Heart right ventricle (tissue), 16 donors: ENCODE results near the gene VPS25. TPM values are rescaled to one million over a fixed set of nuclear protein-coding genes. Genes with fewer than 3 reads are reported as not detected.
A peak's percentile ranks its signal among the peaks of the same experiment; 100 is the strongest.

ENCODE experiments used
- ATAC-seq, 8 donors: fragments of 200-7000 bp; cut with Tn5 transposase; one replicate each; pipeline ENCODE4 v1.9.1; 2020; ENCODE audit warnings: mild to moderate bottlenecking in 8 of 8, moderate library complexity in 8 of 8, moderate number of reproducible peaks in 1 of 8
- DNase-seq, 2 donors: peaks; one replicate each; pipeline ENCODE4 v3.0.0-alpha.2; 2020
- H3K27ac ChIP-seq, 10 donors: fragments of 200-600 bp; sonication (generic) in 2 of 10; one replicate each; pipeline versions ENCODE4 v1.5.0 to v1.8.0; 2020 to 2022; ENCODE audit warnings: mild to moderate bottlenecking in 3 of 10
- H3K27me3 ChIP-seq, 7 donors: fragments of 200-600 bp; one replicate each; pipeline ENCODE4 v1.8.0; 2021 to 2022; ENCODE audit warnings: mild to moderate bottlenecking in 2 of 7
- H3K36me3 ChIP-seq, 9 donors: fragments of 200-600 bp; sonication (generic) in 1 of 9; one replicate each; pipeline versions ENCODE4 v1.5.0 to v1.8.0; 2020 to 2022; ENCODE audit warnings: mild to moderate bottlenecking in 2 of 9
- H3K4me1 ChIP-seq, 9 donors: fragments of 200-600 bp; sonication (generic) in 1 of 9; one replicate each; pipeline versions ENCODE4 v1.5.0 to v1.8.0; 2020 to 2022; ENCODE audit warnings: mild to moderate bottlenecking in 4 of 9
- H3K4me3 ChIP-seq, 10 donors: fragments of 200-600 bp; sonication (generic) in 2 of 10; one replicate each; pipeline versions ENCODE4 v1.5.0 to v1.8.0; 2020 to 2022; ENCODE audit warnings: mild to moderate bottlenecking in 7 of 10, moderate library complexity in 2 of 10
- H3K9me3 ChIP-seq, 11 donors: fragments of 200-600 bp in 10 of 11; sonication (generic) in 2 of 11; one replicate each; pipeline versions ENCODE4 v1.5.0 to v1.8.0; 2013 to 2022; ENCODE audit warnings: mild to moderate bottlenecking in 2 of 11, control low read depth in 1 of 11, moderate library complexity in 1 of 11
- WGBS, 2 donors: extraction: QIAGEN DNeasy Blood & Tissue Kit; methylation state at CpG; one replicate each; pipeline ENCODE4 v1.1.7; 2013; ENCODE audit warnings: inconsistent platforms in 1 of 2; 5-methylcytosine and 5-hydroxymethylcytosine counted together
- intact Hi-C, 10 donors: fragments of 100-400 bp; cut with DNase I; formaldehyde crosslinking; loops; one replicate each; pipeline versions ENCODE4 v1.11.1 to v1.14.2; 2022
- polyA plus RNA-seq, 2 donors: library from polyadenylated mRNA; stranded (reverse); fragments of 200-250 nt; gene quantifications; one replicate each; pipeline ENCODE4 v1.2.3, GENCODE V29; 2013
- total RNA-seq, 10 donors: library from RNA; stranded (reverse); fragmentation: NEBNext Ultra II Directional in 3 of 10; extraction: Animal tissue kit (Norgen Biotek cat#: 25700) in 3 of 10; gene quantifications; one replicate each; pipeline versions ENCODE4 v1.2.1 to v1.2.4, GENCODE V29; 2021 to 2023
- TF ChIP-seq, protein P1 (sequence below), 9 donors: fragments of 200-600 bp; sonication (generic) in 2 of 9; IDR thresholded peaks; one replicate each; pipeline versions ENCODE4 v1.5.0 to v1.8.0; 2021 to 2022; ENCODE audit warnings: antibody characterized with exemption in 9 of 9, mild to moderate bottlenecking in 5 of 9, moderate library complexity in 1 of 9
- donor health status: Arrhythmogenic right ventricular cardiomyopathy.
- donor health status: ischemic (EF 13 %, LVEDD 7.1; RV severe dilation, severe dysfunction).
- donor health status: healthy with polysubstance abuse.
- donor health status: DM: no; HTN: yes; CAD: no.
- donor health status: DM: no; HTN: no; CAD: no.
- donor health status: ischemic (EF 25% LVEDD 6.9; RV normal size, moderate dysfunction).
- donor health status: ischemic (EF 25% LVEDD 5.7; RV mildly dilated, moderate dysfunction).
- donor health status: healthy.
- donor health status: DM: yes; HTN: yes; CAD: no.
- donor health status: Ischemic cardiomyopathy.
- donor health status: ischemic (EF 35%, LVEDD 5.7; RV mildly dilated, moderate dysfunction).
- donor health status: nonischemic (EF 11% LVEDD 7.7; RV severe dilation, severe dysfunction).
- donor health status: DM: yes; HTN: yes; CAD: no.
- donor health status: PGD.
- donor health status: ischemic (EF 29% LVEDD 5.4; RV normal size, mild dysfunction).
- donor health status: nonischemic (EF 23%, LVEDD 6.1; RV moderate dilation, normal function).

VPS25 gene
- total and polyA plus RNA-seq, 12 donors: 28.0 to 80.9 (median 37.3) TPM

DNA sequence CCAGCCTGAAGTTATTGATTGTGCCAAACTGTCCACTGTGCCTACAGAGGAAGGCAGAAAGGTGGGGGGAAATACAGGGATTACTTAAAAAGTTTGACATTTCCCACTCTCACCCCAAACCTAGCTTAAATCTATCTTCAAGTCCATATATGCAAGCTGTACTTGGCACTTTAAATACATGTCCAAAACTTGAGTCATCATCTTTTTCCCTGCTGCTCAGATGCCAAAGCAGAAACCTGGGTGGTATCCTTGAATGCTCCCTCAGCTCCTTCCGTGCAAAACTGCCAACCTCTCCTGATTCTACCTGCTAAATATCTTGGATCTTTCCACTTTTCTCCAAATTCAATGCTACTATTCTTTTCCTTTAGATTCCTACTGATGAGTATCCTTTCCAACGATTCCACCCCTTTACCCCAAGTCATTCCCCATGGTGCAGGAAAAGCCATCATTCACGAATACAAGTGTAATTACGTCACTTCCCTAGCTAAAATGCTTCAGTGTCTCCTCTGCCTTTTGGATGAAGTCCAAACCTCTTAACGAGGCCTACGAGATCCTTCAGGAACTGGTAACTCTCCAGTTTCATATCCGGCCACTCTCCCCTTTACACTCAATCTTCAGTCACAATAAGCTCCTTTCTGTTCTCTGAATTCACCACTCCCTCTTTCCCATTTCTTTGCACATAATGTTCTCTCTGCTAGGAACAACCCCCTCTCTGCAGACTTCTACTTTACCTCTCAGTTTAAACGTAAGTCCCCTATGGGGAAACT lies 41.6 kb downstream of the VPS25 start:
- no peak for DNase-seq
- Histone ChIP-seq H3K27ac (peak overlapping the region in 5 of 10 donors; percentile 19 to 54 (median 49)), H3K36me3 (peaks cover 3 to 100% (median 81%) of the 10 kb centered on the region in 9 donors), H3K9me3 (no peaks in the 10 kb centered on the region), H3K4me3 (no peak overlapping the region), H3K4me1 (peaks cover 0 to 16% (median 11%) of the 10 kb centered on the region in 9 donors), H3K27me3 (no peaks in the 10 kb centered on the region)
- intact Hi-C loops: no loop called here
- 33 to 42% methylated on average over 8 of the region's 8 CpGs for WGBS, 2 donors
- TF ChIP-seq, protein P1, sequence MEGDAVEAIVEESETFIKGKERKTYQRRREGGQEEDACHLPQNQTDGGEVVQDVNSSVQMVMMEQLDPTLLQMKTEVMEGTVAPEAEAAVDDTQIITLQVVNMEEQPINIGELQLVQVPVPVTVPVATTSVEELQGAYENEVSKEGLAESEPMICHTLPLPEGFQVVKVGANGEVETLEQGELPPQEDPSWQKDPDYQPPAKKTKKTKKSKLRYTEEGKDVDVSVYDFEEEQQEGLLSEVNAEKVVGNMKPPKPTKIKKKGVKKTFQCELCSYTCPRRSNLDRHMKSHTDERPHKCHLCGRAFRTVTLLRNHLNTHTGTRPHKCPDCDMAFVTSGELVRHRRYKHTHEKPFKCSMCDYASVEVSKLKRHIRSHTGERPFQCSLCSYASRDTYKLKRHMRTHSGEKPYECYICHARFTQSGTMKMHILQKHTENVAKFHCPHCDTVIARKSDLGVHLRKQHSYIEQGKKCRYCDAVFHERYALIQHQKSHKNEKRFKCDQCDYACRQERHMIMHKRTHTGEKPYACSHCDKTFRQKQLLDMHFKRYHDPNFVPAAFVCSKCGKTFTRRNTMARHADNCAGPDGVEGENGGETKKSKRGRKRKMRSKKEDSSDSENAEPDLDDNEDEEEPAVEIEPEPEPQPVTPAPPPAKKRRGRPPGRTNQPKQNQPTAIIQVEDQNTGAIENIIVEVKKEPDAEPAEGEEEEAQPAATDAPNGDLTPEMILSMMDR (IDR thresholded peaks at IDR 0.05): no peak
- ATAC-seq: peak in 7 of 8 donors; percentile 43 to 73 (median 52)

DNA sequence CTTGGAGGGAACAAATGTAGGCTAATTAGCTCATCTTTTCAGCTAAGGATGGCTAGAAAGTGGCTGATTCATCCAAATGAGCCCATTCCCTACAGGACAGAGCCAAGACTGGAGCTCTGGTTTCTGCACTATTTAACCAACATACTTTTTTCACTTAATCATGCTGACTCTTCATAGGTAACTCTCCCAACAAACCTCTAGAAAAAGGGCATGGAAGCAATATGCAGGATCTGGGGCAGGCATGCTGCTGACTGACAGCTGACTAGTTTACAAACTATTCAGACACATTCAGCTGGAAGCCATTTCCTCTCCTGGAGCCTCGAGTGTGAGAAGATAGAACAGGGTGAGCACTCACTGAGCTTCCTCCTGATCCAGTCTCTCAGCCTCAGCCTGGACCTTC lies 44.6 kb downstream of the VPS25 start:
- intact Hi-C loops: no loop called here
- no peak for ATAC-seq
- 53 to 76% methylated on average over 1 of the region's 1 CpG for WGBS, 2 donors

DNA sequence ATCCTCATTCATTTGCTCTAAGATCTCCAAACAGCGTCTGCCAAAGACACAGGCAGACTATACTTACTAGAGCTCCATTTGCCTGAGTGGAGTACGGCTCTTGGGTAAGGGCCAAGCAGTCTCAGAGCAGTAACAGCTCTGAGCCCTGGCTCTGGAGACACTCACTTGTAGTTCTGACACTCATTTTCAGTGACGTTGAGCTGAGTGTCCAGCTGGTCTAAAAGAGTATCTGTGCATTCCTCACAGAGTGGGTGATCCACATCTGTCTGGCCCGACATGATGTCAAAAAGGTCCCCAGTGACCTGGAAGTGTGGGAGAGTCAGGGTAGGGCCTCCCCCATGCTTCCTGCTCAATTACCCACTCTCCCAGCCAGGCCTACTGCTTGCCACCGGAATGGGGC lies 45.1 kb downstream of the VPS25 start:
- Histone ChIP-seq H3K4me3 (no peak overlapping the region), H3K27ac (no peak overlapping the region), H3K9me3 (no peaks in the 10 kb centered on the region), H3K4me1 (peaks cover 5 to 30% (median 22%) of the 10 kb centered on the region in 9 donors), H3K27me3 (no peaks in the 10 kb centered on the region), H3K36me3 (peaks cover 0 to 95% (median 63%) of the 10 kb centered on the region in 9 donors)
- intact Hi-C loops: no loop called here
- ATAC-seq (peak in 1 of 8 donors; percentile 32), DNase-seq (no peak)
- TF ChIP-seq, protein P1 (IDR thresholded peaks at IDR 0.05): no peak
- 59 to 61% methylated on average over 5 of the region's 5 CpGs for WGBS, 2 donors

More for the DNA sequence above, 44.6 kb downstream of the VPS25 start:
- no peak for DNase-seq
- Histone ChIP-seq H3K4me1 (peaks cover 0 to 24% (median 17%) of the 10 kb centered on the region in 9 donors), H3K9me3 (no peaks in the 10 kb centered on the region), H3K4me3 (no peak overlapping the region), H3K27me3 (no peaks in the 10 kb centered on the region), H3K27ac (no peak overlapping the region), H3K36me3 (peaks cover 0 to 100% (median 69%) of the 10 kb centered on the region in 9 donors)
- TF ChIP-seq, protein P1 (IDR thresholded peaks at IDR 0.05): no peak

DNA sequence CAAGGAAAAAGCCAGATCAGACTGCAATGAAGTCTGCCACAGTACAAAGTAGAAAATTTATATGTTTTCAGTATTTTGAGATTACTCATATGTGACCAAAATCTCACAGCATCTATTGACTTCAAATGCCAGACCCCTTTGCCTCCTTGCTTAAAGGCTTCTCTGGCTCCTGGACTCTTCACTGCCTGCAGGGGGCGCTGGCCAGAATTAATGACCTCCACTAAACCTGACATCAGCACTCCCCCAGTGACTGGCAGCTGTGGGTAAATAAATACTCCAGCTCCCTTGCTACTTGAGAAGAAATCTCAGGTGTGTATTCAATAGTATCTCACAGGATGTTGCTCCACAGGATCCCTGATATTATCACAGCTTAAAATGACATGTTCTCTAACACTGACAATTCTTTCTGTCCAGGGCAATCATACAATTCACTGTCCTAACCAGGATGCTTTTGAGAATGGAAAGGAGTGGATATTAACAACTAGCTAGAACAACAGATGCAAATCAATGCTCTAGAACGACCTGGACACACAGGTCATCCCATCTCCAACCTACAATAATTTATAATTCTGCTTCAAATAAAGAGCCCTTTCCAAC lies 46.8 kb downstream of the VPS25 start:
- intact Hi-C loops: loop anchor here in 7 of 10 donors (5.0 to 10.0 kb wide), 4 partner anchors 48 to 245 kb away; partner anchors contain the start of genes PSMC3IP (in 2 of the 7) and VPS25 (in 1 of the 7)
- Histone ChIP-seq H3K4me3 (no peak overlapping the region), H3K27me3 (no peaks in the 10 kb centered on the region), H3K36me3 (peaks cover 0 to 78% (median 49%) of the 10 kb centered on the region in 9 donors), H3K27ac (no peak overlapping the region), H3K9me3 (no peaks in the 10 kb centered on the region), H3K4me1 (peaks cover 5 to 28% (median 20%) of the 10 kb centered on the region in 9 donors)
- DNase-seq (peak; percentile 23 to 40), ATAC-seq (no peak)
- WGBS, 2 donors: 26 to 32% methylated on average over 2 of the region's 2 CpGs
- TF ChIP-seq, protein P1 (IDR thresholded peaks at IDR 0.05): peak; percentile 28 to 78 (median 65)
